Transverse colon (tissue), 4 donors: Measurements from ENCODE around the gene PIH1D1.
A peak's percentile ranks its signal among the peaks of the same experiment; 100 is the strongest.

Experiments
- CTCF ChIP-seq, 5 experiments: fragments of 200-600 bp in 3 of 5; fragments of 450-650 bp in 2 of 5; sonication (generic) in 3 of 5; IDR thresholded peaks; 1 replicate in 2 of 5; 2 replicates in 3 of 5; pipeline ENCODE4 v1.5.1; 2016 to 2017; ENCODE audit warnings: antibody characterized with exemption in 5 of 5, inconsistent platforms in 3 of 5, mild to moderate bottlenecking in 2 of 5, moderate library complexity in 1 of 5
- POLR2A ChIP-seq: fragments of 450-650 bp; IDR thresholded peaks from one replicate; pipeline ENCODE4 v1.6.1; 2016; ENCODE audit warnings: antibody characterized with exemption, mild to moderate bottlenecking, moderate library complexity
- POLR2AphosphoS5 ChIP-seq, 3 donors: sonication (generic); formaldehyde crosslinking; IDR thresholded peaks; one replicate each; pipeline ENCODE4 v1.6.1; 2016; ENCODE audit warnings: antibody characterized with exemption in 3 of 3

GRCh38 chr19:49475995-49476880 lies 24.6 kb upstream of the PIH1D1 start:
- no peak for TF ChIP-seq POLR2A
- TF ChIP-seq CTCF (IDR thresholded peaks at IDR 0.05): peak; percentile 19 to 52 (median 23)
- no peak for TF ChIP-seq POLR2AphosphoS5 (IDR thresholded peaks at IDR 0.05)
